ENCODE results near the gene PAPPA2.

Gene PAPPA2

DNA sequence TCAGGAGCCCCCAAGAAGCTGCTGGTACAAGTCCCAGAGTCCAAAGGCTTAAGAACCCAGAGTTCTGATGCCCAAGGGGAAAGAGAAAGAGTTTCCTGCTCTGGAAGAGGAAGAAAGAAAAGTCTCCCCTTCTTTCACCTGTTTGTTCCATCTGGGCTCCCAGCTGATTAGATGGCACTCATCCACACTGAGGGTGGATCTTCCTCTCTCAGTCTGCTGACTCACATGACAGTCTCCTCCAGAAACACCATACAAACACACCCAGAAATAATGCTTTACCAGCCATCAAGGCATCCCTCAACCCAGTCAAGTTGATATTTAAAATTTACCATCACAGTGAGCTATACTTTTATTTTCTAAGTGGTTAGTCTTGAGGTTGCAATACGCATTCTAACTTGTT, 257.9 kb downstream of the PAPPA2 start:
- in situ Hi-C loops (cut with MboI; ENCODE audit: low pct_unique_long_range_greater_than_20kb, low sequenced_read_pairs, unreplicated experiment): no loop called here
- TF ChIP-seq, protein P1, sequence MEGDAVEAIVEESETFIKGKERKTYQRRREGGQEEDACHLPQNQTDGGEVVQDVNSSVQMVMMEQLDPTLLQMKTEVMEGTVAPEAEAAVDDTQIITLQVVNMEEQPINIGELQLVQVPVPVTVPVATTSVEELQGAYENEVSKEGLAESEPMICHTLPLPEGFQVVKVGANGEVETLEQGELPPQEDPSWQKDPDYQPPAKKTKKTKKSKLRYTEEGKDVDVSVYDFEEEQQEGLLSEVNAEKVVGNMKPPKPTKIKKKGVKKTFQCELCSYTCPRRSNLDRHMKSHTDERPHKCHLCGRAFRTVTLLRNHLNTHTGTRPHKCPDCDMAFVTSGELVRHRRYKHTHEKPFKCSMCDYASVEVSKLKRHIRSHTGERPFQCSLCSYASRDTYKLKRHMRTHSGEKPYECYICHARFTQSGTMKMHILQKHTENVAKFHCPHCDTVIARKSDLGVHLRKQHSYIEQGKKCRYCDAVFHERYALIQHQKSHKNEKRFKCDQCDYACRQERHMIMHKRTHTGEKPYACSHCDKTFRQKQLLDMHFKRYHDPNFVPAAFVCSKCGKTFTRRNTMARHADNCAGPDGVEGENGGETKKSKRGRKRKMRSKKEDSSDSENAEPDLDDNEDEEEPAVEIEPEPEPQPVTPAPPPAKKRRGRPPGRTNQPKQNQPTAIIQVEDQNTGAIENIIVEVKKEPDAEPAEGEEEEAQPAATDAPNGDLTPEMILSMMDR (IDR thresholded peaks at IDR 0.05; ENCODE audit: extremely low read depth, insufficient read depth, missing control alignments): no peak
- DNase-seq (ENCODE audit: low spot score): no peak

DNA sequence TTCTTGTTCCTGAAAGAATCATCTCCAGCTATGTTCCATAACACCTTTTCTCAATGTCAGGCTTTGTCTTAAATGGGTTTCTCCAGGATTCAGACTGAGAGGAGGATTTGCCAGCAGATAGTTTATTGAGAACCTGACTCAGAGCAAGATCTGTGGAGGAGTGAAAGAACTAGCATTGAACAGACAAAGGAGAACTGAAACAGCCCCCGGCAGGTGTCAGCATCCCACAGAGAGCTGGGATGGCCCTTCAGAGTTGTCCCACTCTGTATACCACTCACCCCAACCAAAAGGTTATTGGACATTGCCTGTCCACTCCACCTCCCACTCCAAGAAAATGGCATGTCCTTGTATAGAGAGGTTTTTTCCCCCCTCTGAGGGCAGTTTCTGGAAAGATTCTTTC, 270.7 kb downstream of the PAPPA2 start:
- in situ Hi-C loops (cut with MboI; ENCODE audit: low pct_unique_long_range_greater_than_20kb, low sequenced_read_pairs, unreplicated experiment): no loop called here
- TF ChIP-seq, protein P1 (IDR thresholded peaks at IDR 0.05; ENCODE audit: extremely low read depth, insufficient read depth, missing control alignments): no peak
- no peak for DNase-seq (ENCODE audit: low spot score)

- DNase-seq (ENCODE audit: low spot score): no peak
- in situ Hi-C loops (cut with MboI; ENCODE audit: low pct_unique_long_range_greater_than_20kb, low sequenced_read_pairs, unreplicated experiment): no loop called here
- TF ChIP-seq, protein P1 (IDR thresholded peaks at IDR 0.05; ENCODE audit: extremely low read depth, insufficient read depth, missing control alignments): no peak
These were observed 272.2 kb downstream of the PAPPA2 start for GRCh38 chr1:176735201-176735600.

DNA sequence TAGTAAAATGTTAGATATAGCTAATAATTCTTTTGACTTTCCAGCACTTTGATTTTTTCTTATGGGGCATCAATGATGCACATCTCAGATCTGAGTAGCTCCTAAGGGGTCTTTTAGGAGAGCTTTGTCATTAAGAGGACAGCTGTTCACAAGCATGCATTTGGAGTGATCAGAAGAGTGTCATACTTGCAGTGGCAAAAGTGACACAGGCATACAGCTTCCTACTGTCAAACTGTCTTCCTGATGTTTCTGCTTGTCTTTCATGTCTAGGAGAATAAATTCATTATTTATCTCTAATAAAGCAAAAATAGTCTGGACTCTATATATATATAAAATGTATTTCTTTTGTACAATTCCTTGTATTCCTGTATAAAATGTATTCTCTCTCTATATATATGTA, 273.0 kb downstream of the PAPPA2 start:
- in situ Hi-C loops (cut with MboI; ENCODE audit: low pct_unique_long_range_greater_than_20kb, low sequenced_read_pairs, unreplicated experiment): no loop called here
- TF ChIP-seq, protein P1 (IDR thresholded peaks at IDR 0.05; ENCODE audit: extremely low read depth, insufficient read depth, missing control alignments): no peak
- no peak for DNase-seq (ENCODE audit: low spot score)

- in situ Hi-C loops (cut with MboI; ENCODE audit: low pct_unique_long_range_greater_than_20kb, low sequenced_read_pairs, unreplicated experiment): no loop called here
- DNase-seq (ENCODE audit: low spot score): no peak
- TF ChIP-seq, protein P1 (IDR thresholded peaks at IDR 0.05; ENCODE audit: extremely low read depth, insufficient read depth, missing control alignments): no peak
These were observed 278.2 kb downstream of the PAPPA2 start for GRCh38 chr1:176741181-176741580.

- in situ Hi-C loops (cut with MboI; ENCODE audit: low pct_unique_long_range_greater_than_20kb, low sequenced_read_pairs, unreplicated experiment): no loop called here
- no peak for DNase-seq (ENCODE audit: low spot score)
- TF ChIP-seq, protein P1 (IDR thresholded peaks at IDR 0.05; ENCODE audit: extremely low read depth, insufficient read depth, missing control alignments): no peak
These were observed 279.3 kb downstream of the PAPPA2 start for GRCh38 chr1:176742322-176742721.

- TF ChIP-seq, protein P1 (IDR thresholded peaks at IDR 0.05; ENCODE audit: extremely low read depth, insufficient read depth, missing control alignments): no peak
- DNase-seq (ENCODE audit: low spot score): no peak
- in situ Hi-C loops (cut with MboI; ENCODE audit: low pct_unique_long_range_greater_than_20kb, low sequenced_read_pairs, unreplicated experiment): no loop called here
These were observed 281.2 kb downstream of the PAPPA2 start for GRCh38 chr1:176744142-176744541.

All from GM13977 (cell line).